ENCODE data around the gene RIPOR3.

The RIPOR3 gene

DNA sequence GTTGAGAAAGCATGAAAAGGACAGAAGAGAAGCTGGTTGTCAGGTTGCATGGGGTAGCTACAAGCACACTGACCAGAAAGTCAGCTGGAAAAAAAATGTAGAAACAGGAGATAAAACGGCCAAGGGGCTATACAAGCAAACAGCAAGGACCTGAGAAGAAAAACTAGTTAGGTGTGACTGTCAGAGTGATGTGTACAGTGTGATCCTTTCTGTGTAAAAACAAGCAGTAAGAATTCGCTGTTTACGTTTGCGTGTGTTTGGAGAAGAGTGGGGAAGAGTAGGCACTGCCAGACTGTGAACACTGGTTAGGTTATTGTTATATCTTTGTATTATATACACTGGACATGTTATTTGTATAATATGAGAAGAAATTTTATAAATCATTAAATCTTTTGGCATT is 153.1 kb downstream of the RIPOR3 start:
- no peak for DNase-seq (ENCODE audit: extremely low spot score)
- POLR2A ChIA-PET, result no interaction called here
- TF ChIP-seq, protein P1, sequence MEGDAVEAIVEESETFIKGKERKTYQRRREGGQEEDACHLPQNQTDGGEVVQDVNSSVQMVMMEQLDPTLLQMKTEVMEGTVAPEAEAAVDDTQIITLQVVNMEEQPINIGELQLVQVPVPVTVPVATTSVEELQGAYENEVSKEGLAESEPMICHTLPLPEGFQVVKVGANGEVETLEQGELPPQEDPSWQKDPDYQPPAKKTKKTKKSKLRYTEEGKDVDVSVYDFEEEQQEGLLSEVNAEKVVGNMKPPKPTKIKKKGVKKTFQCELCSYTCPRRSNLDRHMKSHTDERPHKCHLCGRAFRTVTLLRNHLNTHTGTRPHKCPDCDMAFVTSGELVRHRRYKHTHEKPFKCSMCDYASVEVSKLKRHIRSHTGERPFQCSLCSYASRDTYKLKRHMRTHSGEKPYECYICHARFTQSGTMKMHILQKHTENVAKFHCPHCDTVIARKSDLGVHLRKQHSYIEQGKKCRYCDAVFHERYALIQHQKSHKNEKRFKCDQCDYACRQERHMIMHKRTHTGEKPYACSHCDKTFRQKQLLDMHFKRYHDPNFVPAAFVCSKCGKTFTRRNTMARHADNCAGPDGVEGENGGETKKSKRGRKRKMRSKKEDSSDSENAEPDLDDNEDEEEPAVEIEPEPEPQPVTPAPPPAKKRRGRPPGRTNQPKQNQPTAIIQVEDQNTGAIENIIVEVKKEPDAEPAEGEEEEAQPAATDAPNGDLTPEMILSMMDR (IDR thresholded peaks at IDR 0.05; ENCODE audit: control extremely low read depth, extremely low read depth, low read depth, missing control alignments), result no peak
- CTCF ChIA-PET, result interaction anchor here (0.8 to 2.7 kb wide), 5 partner anchors 12 to 28 kb away, joined by 3 to 9 read pairs (median 5); partner anchors contain the start of gene PTPN1

DNA sequence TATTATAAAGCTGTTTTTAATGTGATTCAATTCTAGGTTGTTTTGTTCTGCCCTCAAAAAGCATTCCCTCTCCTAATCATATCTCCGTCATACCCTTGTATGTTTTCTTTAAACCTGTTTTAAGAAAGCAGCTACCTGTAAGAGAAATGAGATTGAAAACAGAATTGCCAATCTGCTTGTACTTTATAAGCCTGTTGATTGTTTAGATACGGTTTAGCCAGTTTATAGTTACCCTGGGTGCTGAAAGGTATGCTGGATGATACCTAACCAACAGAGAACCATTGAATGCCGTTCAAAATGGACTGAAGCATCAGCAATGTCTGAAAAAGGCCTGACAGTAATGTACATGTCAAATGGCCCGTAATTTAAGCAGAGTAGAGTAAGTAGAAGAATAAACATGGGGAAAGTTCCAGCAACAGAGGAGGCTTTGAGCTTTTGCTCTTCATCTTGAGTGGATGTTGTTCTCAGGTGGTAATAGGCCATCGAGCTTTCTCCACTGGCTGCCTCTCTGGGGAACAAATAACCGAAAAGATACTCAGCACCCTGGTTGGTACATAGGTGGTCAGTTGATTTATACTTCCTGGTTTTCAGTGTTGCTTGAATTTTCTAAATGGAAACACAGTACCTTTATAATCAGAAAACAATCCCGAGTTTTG is 153.7 kb downstream of the RIPOR3 start:
- CTCF ChIA-PET, result interaction anchor here (0.8 to 2.7 kb wide), 5 partner anchors 12 to 27 kb away, joined by 3 to 9 read pairs (median 5); partner anchors contain the start of gene PTPN1
- no peak for DNase-seq (ENCODE audit: extremely low spot score)
- POLR2A ChIA-PET, result no interaction called here
- TF ChIP-seq, protein P1 (IDR thresholded peaks at IDR 0.05; ENCODE audit: control extremely low read depth, extremely low read depth, low read depth, missing control alignments), result no peak

DNA sequence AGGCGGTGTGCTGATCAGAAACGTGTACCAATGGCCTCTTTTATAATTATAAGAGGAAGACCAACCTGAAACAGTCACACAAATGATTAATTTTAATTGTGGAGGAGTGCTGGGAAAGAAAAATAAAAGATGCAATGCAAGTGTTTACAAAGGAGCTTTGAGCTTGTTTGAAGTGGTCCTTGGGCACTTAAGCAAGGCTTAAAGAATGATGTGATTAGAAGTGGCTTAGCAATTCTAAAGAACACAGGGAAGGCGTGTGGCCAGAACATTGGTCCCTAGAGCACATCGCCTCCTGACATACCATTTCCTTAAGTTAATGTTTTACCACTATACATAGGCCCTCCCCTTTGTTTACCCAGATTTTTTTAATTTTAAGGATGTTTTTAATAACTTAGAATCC is 155.0 kb downstream of the RIPOR3 start:
- DNase-seq (ENCODE audit: extremely low spot score), result no peak
- POLR2A ChIA-PET, result no interaction called here
- TF ChIP-seq, protein P1 (IDR thresholded peaks at IDR 0.05; ENCODE audit: control extremely low read depth, extremely low read depth, low read depth, missing control alignments), result no peak
- CTCF ChIA-PET, result interaction anchor here (0.9 to 1.0 kb wide), 2 partner anchors 10 to 11 kb away, joined by 3 to 4 read pairs; no protein-coding TSS in a partner anchor

Data from GM10248 (cell line).